Measurements from ENCODE around the gene FAR1.

The FAR1 gene

DNA sequence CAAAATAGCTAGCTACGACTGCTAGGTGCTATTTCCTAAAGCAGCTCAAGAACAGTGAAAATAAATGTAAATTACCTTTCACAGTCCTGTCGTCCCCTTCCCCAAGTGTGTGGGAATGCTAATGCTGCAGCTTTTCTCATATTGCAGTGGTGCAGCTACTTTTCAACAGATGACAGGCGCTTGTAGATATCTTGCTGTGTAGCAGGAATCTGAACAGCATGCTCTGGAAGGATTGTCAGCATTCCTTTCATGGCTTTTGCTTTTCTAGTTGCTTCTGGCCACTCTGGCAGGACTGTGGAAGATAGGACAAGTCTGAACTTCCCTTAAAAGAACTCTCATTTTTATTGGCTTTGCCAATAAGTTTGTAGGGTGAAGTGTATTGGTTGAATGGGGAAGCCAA is 18.8 kb downstream of the FAR1 start:
- TF ChIP-seq YY1 (IDR thresholded peaks at IDR 0.05; ENCODE audit: low read depth) (no peak), REST (IDR thresholded peaks at IDR 0.05; ENCODE audit: low read depth) (no peak), TAF1 (IDR thresholded peaks at IDR 0.05; ENCODE audit: low read depth) (no peak), EP300 (IDR thresholded peaks at IDR 0.05; ENCODE audit: borderline replicate concordance) (no peak), ZBTB7A (IDR thresholded peaks at IDR 0.05; ENCODE audit: low read depth) (no peak), NFIC (IDR thresholded peaks at IDR 0.05) (no peak), TCF12 (IDR thresholded peaks at IDR 0.05; ENCODE audit: low read depth) (no peak), EGR1 (IDR thresholded peaks at IDR 0.05) (no peak), USF1 (IDR thresholded peaks at IDR 0.05) (no peak), CEBPB (IDR thresholded peaks at IDR 0.05) (no peak), MAX (IDR thresholded peaks at IDR 0.05) (no peak), TEAD4 (IDR thresholded peaks at IDR 0.05) (no peak), CREB1 (IDR thresholded peaks at IDR 0.05; ENCODE audit: low read depth) (no peak), RAD21 (IDR thresholded peaks at IDR 0.05; ENCODE audit: low read depth) (no peak), FOXM1 (IDR thresholded peaks at IDR 0.05; ENCODE audit: borderline replicate concordance, low read depth) (no peak)

DNA sequence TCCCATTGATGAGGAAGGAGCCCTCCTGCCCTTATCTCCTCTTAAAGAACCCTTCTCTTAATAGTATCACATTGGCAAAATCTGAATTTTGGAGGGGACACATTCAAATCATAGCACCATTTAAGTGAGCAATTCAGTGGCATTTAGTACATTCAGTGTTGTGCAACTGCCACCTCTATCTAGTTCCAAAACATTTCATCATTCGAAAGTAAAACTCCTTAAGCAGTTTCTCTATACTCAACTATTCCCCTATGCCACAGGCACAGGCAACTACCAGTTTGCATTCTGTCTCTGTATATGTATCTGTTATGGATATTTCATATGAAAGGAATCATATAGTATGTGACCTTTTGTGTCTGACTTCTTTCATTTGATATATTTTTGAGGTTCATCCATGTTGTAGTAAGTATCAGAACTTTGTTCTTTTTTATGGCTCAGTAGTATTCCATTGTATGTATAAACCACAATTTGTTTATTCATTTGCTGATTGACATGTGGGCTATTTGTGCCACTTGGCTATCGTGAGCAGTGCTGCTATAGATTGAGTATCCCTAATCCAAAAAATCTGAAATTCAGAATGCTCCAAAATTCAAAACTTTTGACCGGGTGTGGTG is 22.9 kb downstream of the FAR1 start:
- TF ChIP-seq CEBPB (IDR thresholded peaks at IDR 0.05): no peak
- TF ChIP-seq YY1 (IDR thresholded peaks at IDR 0.05; ENCODE audit: low read depth): no peak
- TF ChIP-seq ZBTB7A (IDR thresholded peaks at IDR 0.05; ENCODE audit: low read depth): no peak
- TF ChIP-seq EP300 (IDR thresholded peaks at IDR 0.05; ENCODE audit: borderline replicate concordance): no peak
- no peak for TF ChIP-seq TCF12 (IDR thresholded peaks at IDR 0.05; ENCODE audit: low read depth)
- no peak for TF ChIP-seq MAX (IDR thresholded peaks at IDR 0.05)
- no peak for TF ChIP-seq CREB1 (IDR thresholded peaks at IDR 0.05; ENCODE audit: low read depth)
- no peak for TF ChIP-seq NFIC (IDR thresholded peaks at IDR 0.05)
- no peak for TF ChIP-seq FOXM1 (IDR thresholded peaks at IDR 0.05; ENCODE audit: borderline replicate concordance, low read depth)
- no peak for TF ChIP-seq EGR1 (IDR thresholded peaks at IDR 0.05)
- TF ChIP-seq TEAD4 (IDR thresholded peaks at IDR 0.05): no peak
- TF ChIP-seq REST (IDR thresholded peaks at IDR 0.05; ENCODE audit: low read depth): no peak
- no peak for TF ChIP-seq USF1 (IDR thresholded peaks at IDR 0.05)
- TF ChIP-seq RAD21 (IDR thresholded peaks at IDR 0.05; ENCODE audit: low read depth): no peak
- TF ChIP-seq TAF1 (IDR thresholded peaks at IDR 0.05; ENCODE audit: low read depth): no peak

DNA sequence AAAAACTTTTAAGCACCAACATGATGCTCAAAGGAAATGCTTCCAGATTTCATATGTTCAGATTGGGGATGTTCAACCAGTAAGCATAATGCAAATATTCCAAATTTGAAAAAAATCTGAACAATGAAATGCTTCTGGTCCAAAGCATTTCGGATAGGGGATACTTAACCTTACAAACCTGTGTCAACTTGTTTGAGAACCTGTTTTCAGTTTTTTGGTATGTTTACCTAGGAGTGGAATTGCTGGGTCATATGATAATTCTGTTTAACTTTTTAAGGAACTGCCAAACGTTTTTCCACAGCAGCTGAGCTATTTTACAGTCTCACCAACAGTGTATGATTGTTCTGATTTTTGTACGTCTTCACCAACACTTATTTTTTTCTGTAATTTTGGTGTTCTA is 23.7 kb downstream of the FAR1 start:
- TF ChIP-seq EGR1 (IDR thresholded peaks at IDR 0.05): no peak
- TF ChIP-seq REST (IDR thresholded peaks at IDR 0.05; ENCODE audit: low read depth): no peak

DNA sequence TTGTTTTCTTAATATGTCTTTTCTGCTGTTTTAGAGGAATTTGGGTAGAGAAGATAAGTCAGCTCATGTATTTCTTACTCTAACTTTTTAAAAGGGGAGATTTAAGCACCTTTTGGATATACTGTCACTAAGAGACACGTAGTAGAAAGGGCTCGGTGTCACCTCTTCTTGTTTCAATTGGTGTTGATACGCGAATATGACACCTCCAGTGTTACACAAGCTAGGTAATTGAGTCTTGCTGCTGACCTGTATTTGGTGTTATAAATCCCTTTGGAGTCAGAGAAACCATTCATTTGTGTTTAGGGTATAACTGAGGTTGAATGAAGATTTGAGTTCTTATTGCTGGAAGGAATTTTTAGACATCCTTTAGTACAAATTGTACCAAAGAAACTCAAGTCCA is 25.6 kb downstream of the FAR1 start:
- TF ChIP-seq TAF1 (IDR thresholded peaks at IDR 0.05; ENCODE audit: low read depth) (no peak), YY1 (IDR thresholded peaks at IDR 0.05; ENCODE audit: low read depth) (no peak), NFIC (IDR thresholded peaks at IDR 0.05) (no peak), ZBTB7A (IDR thresholded peaks at IDR 0.05; ENCODE audit: low read depth) (no peak), EGR1 (IDR thresholded peaks at IDR 0.05) (no peak), CREB1 (IDR thresholded peaks at IDR 0.05; ENCODE audit: low read depth) (no peak), CEBPB (IDR thresholded peaks at IDR 0.05) (no peak), RAD21 (IDR thresholded peaks at IDR 0.05; ENCODE audit: low read depth) (no peak), REST (IDR thresholded peaks at IDR 0.05; ENCODE audit: low read depth) (no peak), MAX (IDR thresholded peaks at IDR 0.05) (no peak), TEAD4 (IDR thresholded peaks at IDR 0.05) (no peak), FOXM1 (IDR thresholded peaks at IDR 0.05; ENCODE audit: borderline replicate concordance, low read depth) (no peak), USF1 (IDR thresholded peaks at IDR 0.05) (no peak)
